Vagina (tissue), 2 donors: ENCODE results near the gene SEZ6L. TPM values are rescaled to one million over a fixed set of nuclear protein-coding genes. Genes with fewer than 3 reads are reported as not detected.

Experiments used
- DNase-seq, 2 donors: peaks; one replicate each; pipeline ENCODE4 v3.0.0-alpha.2; 2017; ENCODE audit errors: extremely low spot score in 2 of 2
- H3K27ac ChIP-seq: fragments of 200-600 bp; sonication (generic); one replicate; pipeline ENCODE4 v1.5.1; 2019
- H3K27me3 ChIP-seq: fragments of 200-600 bp; sonication (generic); one replicate; pipeline ENCODE4 v1.5.1; 2019
- H3K36me3 ChIP-seq, 2 donors: fragments of 200-600 bp; sonication (generic); one replicate each; pipeline ENCODE4 v1.5.1; 2017 to 2019
- H3K4me1 ChIP-seq: fragments of 200-600 bp; sonication (generic); one replicate; pipeline ENCODE4 v1.5.1; 2019
- H3K4me3 ChIP-seq, 2 donors: fragments of 200-600 bp; sonication (generic); 1 replicate in 1 of 2; 2 replicates in 1 of 2; pipeline ENCODE4 v1.5.1; 2016 to 2019
- H3K9me3 ChIP-seq: fragments of 200-600 bp; sonication (generic); one replicate; pipeline ENCODE4 v1.5.1; 2019
- POLR2A ChIP-seq, 2 donors: fragments of 450-650 bp; IDR thresholded peaks; one replicate each; pipeline ENCODE4 v1.6.1; 2017; ENCODE audit warnings: antibody characterized with exemption in 2 of 2, mild to moderate bottlenecking in 2 of 2, moderate library complexity in 2 of 2
- POLR2AphosphoS5 ChIP-seq, 2 donors: sonication (generic); formaldehyde crosslinking; IDR thresholded peaks; one replicate each; pipeline ENCODE4 v1.9.0; 2017; ENCODE audit warnings: antibody characterized with exemption in 2 of 2, mild to moderate bottlenecking in 2 of 2, low read depth in 1 of 2; ENCODE audit not compliant: insufficient read depth in 1 of 2
- intact Hi-C: fragments of 100-400 bp; cut with DNase I; formaldehyde crosslinking; loops from one replicate; pipeline ENCODE4 v1.15.1; 2023
- small RNA-seq: library from RNA; depleted of rRNA; stranded (forward); fragments of <200 nt; gene quantifications from one replicate; pipeline ENCODE3, GENCODE V24; 2016
- total RNA-seq: library from RNA; depleted of rRNA; stranded (reverse); fragments of >200 nt; gene quantifications from one replicate; pipeline ENCODE4 v1.2.3, GENCODE V29; 2016
- TF ChIP-seq, protein P1 (sequence below), 3 experiments: fragments of 450-650 bp in 2 of 3; fragments of 200-600 bp in 1 of 3; sonication (generic) in 1 of 3; IDR thresholded peaks; one replicate each; pipeline ENCODE4 v1.5.1; 2017 to 2019; ENCODE audit warnings: antibody characterized with exemption in 3 of 3, mild to moderate bottlenecking in 2 of 3, moderate library complexity in 2 of 3

Gene SEZ6L
- total RNA-seq, 1 donor from 2014 or later: 1.2 TPM

DNA sequence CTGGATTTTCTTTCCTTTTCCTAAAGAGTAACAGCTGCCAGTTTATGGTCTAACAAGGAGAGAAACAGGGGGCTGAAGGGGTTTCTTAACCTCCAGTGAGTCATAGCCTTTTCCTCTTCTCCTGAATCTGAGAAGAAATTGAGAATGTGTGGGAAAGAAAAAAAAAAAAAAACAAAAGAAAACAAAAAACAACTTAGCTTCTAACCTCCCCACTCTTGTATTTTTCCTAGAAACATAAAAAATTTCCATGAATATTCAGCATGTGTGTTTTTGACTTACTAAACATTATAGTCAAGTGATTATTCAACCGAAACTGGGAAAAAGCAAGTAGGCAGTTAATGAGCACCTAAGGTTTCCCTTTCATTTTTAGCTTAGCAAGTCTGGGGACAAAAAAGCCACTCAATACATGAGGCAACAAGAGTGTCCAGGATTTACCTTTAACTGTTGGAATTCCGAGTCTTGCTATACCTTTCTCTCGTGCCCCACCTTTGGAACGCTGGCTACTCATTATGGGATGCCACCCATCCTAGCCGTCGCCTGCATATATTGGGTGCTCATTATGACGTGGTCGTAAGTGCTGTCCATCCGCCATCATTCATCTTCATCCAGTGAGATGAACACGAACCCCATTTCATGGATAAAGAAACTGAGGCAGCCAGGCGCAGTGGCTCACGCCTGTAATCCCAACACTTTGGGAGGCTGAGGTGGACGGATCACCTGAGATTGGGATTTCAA is 262.2 kb downstream of the SEZ6L start:
- intact Hi-C loops: no loop called here
- no peak overlapping the region for H3K4me3 ChIP-seq
- no peaks in the 10 kb centered on the region for H3K36me3 ChIP-seq
- no peak overlapping the region for H3K27ac ChIP-seq
- TF ChIP-seq, protein P1, sequence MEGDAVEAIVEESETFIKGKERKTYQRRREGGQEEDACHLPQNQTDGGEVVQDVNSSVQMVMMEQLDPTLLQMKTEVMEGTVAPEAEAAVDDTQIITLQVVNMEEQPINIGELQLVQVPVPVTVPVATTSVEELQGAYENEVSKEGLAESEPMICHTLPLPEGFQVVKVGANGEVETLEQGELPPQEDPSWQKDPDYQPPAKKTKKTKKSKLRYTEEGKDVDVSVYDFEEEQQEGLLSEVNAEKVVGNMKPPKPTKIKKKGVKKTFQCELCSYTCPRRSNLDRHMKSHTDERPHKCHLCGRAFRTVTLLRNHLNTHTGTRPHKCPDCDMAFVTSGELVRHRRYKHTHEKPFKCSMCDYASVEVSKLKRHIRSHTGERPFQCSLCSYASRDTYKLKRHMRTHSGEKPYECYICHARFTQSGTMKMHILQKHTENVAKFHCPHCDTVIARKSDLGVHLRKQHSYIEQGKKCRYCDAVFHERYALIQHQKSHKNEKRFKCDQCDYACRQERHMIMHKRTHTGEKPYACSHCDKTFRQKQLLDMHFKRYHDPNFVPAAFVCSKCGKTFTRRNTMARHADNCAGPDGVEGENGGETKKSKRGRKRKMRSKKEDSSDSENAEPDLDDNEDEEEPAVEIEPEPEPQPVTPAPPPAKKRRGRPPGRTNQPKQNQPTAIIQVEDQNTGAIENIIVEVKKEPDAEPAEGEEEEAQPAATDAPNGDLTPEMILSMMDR (IDR thresholded peaks at IDR 0.05): no peak
- TF ChIP-seq POLR2AphosphoS5 (IDR thresholded peaks at IDR 0.05; ENCODE audit: insufficient read depth in 1 of 2, low read depth in 1 of 2): no peak
- TF ChIP-seq POLR2A (IDR thresholded peaks at IDR 0.05): no peak
- no peaks in the 10 kb centered on the region for H3K27me3 ChIP-seq
- no peaks in the 10 kb centered on the region for H3K9me3 ChIP-seq
- no peak for DNase-seq
- H3K4me1 ChIP-seq: peaks cover 13% of the 10 kb centered on the region

DNA sequence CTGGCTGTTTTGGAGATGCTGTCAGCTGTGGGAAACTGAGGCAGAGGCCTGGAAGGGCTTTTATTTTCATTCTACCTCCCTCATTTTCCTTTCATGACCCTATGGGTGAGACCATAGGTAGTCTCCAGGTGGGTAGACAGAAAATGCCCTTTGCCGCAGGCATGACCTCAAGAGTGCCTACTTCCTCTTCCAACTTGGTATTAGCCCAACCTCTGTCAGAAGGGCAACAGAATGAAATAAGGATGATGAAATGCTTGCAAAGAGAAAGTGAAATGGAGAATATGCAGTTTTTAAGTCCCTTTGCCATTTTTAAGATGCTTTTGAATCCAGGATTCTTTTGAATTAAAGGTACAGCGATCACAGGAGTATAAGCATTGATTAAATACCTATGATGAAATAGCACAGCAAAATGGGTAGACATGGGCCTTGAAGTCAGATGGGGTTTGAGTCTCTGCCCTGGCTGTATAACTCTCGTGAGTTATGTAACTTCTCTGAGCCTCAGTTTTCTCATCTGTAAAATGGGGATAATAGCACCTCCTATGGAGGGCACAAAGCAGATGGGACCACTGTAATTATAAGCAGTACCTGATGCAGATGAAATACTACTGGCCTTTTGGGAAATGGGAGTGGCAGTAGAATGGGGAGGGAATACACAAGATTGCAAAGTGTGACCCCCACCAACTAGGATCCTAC is 263.5 kb downstream of the SEZ6L start:
- intact Hi-C loops: no loop called here
- Histone ChIP-seq H3K9me3 (no peaks in the 10 kb centered on the region), H3K4me1 (peaks cover 13% of the 10 kb centered on the region), H3K27ac (no peak overlapping the region), H3K27me3 (no peaks in the 10 kb centered on the region), H3K36me3 (no peaks in the 10 kb centered on the region), H3K4me3 (no peak overlapping the region)
- no peak for TF ChIP-seq POLR2A (IDR thresholded peaks at IDR 0.05)
- no peak for TF ChIP-seq POLR2AphosphoS5 (IDR thresholded peaks at IDR 0.05; ENCODE audit: insufficient read depth in 1 of 2, low read depth in 1 of 2)
- TF ChIP-seq, protein P1 (IDR thresholded peaks at IDR 0.05): no peak
- no peak for DNase-seq

Small RNAs within 50 kb of the gene (small RNA-seq; reads per million reads assigned to genes)
- gene RNA5SP495: not detected
